ENCODE data around the gene ADCY7. TPM values are rescaled to one million over a fixed set of nuclear protein-coding genes. Genes with fewer than 3 reads are reported as not detected.

ADCY7 gene
- polyA plus RNA-seq, 4 donors, result 5.2 to 10.9 (median 8.1) TPM

DNA sequence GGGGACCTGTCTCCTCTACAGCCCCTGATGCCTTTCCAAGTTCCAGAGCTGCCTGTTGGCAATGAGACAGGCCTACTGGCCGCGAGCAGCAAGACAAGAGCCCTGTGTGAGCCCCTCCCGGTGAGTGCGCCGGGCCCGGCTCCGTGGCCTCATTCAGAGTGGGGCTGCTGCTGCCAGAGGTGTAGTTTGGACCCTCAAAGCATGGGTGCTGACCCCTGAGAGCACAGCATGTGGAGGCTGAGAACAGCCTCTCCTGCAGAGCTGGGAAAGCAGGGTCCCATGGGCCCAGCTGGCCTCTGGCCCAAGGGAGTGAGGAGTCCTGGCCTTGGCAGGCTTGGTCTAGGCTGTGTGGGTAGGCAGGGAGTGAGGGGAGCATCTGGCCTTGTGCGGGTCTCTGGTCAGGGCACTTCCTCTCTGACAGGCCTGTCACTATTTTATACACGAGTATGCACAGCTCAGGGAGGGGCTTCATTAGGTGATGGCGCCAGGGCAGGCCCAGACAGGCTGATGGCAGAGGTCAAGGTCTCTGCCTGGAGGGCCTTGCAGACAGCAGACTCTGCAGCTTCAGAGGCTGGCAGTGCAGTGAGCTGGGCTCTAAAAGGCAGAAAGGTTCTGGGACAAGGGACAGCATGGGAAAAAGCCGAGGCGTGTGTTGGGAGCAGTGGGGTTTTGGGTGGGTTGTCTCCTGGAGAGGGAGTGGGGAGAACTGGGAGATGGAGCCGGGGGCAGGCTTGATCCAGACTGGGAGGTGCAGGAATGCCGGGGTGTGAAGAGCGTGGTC lies 43.4 kb downstream of the ADCY7 start:
- DNase-seq (ENCODE audit: low read depth in 4 of 4, low spot score in 2 of 4), result no peak

GRCh38 chr16:50310308-50311133 lies 44.2 kb downstream of the ADCY7 start:
- no peak for DNase-seq (ENCODE audit: low read depth in 4 of 4, low spot score in 2 of 4)

GRCh38 chr16:50311134-50311528 lies 44.8 kb downstream of the ADCY7 start:
- no peak for DNase-seq (ENCODE audit: low read depth in 4 of 4, low spot score in 2 of 4)

DNA sequence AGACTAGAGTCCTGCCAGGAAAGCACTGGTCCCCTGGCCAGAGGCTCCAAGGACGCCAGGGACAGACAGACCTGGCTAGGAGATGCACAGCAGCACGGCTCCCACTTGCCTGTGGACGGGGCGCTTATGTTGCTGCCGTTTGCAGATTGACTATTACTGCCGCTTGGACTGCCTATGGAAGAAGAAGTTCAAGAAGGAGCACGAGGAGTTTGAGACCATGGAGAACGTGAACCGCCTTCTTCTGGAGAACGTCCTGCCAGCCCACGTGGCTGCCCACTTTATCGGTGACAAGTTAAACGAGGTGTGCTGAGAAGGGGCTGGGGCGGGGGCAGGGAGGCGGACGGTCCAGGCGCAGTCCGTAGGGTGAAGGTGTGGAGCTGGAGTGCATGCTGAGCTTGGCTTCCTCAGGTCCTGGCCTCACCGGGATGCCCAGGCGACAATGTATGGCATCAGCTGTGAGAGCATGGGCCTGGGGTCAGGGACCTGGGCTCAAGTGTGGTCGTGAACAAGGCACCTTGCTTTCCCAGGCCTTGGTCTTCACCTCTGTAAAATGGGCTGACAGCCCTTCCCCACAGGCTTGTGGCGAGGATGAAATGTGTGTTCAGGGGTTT lies 45.6 kb downstream of the ADCY7 start:
- DNase-seq (ENCODE audit: low read depth in 4 of 4, low spot score in 2 of 4), result no peak

DNA sequence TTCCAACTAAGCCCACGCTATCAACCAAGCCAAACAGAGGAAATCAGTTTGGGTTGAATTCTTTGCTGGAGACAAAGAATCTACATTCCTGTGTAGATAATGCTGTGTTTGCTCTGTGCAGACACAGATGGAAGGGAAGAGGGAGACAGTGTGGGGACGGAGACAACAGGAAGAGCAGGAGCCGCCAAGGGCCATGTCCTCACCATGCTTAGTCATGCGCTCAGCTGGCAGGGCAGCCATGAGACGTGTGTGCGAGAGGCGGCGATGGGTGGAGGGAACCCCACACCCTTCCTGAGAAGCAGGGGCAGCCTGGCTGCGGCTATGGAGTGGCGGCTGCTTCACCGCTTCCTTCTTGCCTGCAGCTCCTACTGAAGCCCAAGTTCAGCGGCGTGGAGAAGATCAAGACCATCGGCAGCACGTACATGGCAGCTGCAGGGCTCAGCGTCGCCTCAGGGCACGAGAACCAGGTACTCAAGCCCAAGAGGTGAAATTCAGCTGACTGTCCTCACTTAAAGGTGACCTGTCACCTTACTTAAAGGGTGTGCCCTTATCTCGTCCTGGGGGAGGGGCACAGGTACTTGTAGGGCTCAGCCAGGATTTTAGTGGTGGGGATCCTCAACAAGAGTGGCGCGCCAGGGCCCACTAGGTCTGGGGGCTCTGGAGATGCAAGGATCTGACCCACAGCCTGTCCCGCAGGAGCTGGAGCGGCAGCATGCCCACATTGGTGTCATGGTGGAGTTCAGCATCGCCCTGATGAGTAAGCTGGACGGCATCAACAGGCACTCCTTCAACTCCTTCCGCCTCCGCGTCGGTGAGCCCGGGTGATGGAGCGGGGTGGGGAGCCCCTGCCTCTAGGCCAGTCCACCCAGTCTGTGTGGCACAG lies 47.5 kb downstream of the ADCY7 start:
- DNase-seq (ENCODE audit: low read depth in 4 of 4, low spot score in 2 of 4), result no peak

- no peak for DNase-seq (ENCODE audit: low read depth in 4 of 4, low spot score in 2 of 4)
Measured at GRCh38 chr16:50314665-50315064, 48.3 kb downstream of the ADCY7 start.

- DNase-seq (ENCODE audit: low read depth in 4 of 4, low spot score in 2 of 4), result no peak
Measured at GRCh38 chr16:50315346-50315997, 49.1 kb downstream of the ADCY7 start.

GRCh38 chr16:50316102-50316847 lies 49.9 kb downstream of the ADCY7 start:
- DNase-seq (ENCODE audit: low read depth in 4 of 4, low spot score in 2 of 4), result no peak

DNA sequence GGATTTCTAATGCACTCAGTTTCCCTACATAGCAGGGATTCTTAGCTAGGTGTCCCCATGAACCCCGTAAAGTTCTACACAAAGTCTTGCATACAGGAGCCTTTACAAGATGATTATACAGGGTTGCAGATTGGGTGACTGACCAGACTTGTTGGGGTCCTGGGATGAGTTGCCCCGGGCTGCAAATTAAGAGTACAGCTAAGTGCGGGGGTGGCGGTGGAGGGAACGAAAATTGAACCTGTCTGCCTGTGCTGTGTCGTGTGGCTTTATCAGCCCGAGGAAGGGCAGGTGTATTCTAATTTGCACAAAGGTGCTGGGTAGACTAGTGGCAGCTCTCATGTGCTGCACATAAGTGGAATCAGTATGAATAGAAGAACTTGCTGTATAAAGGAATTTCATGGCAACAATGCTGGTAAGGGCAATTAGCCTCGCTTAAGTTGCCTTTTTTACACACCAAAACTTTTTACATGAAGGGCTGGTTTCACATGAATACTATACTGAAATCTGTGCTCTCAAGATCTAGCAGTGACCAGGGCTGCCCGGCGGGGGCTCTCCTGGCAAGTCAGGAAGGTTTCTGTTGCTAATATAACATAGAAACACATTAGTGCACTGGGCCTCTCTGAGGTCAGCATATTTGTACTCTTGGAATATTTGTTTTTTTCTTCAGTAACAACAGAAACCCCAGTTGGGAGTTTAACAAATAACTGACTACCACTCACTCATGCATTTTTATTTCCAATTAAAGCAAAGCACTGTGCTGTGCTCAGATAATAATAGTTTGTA lies 50.7 kb downstream of the ADCY7 start:
- DNase-seq (ENCODE audit: low read depth in 4 of 4, low spot score in 2 of 4), result no peak

- DNase-seq (ENCODE audit: low read depth in 4 of 4, low spot score in 2 of 4), result no peak
Measured at GRCh38 chr16:50318796-50319578, 52.6 kb downstream of the ADCY7 start.

- no peak for DNase-seq (ENCODE audit: low read depth in 4 of 4, low spot score in 2 of 4)
Measured at GRCh38 chr16:50320310-50320709, 54.0 kb downstream of the ADCY7 start.

GRCh38 chr16:50322333-50322732 lies 56.0 kb downstream of the ADCY7 start:
- no peak for DNase-seq (ENCODE audit: low read depth in 4 of 4, low spot score in 2 of 4)

GRCh38 chr16:50323335-50324011 lies 57.1 kb downstream of the ADCY7 start:
- DNase-seq (ENCODE audit: low read depth in 4 of 4, low spot score in 2 of 4), result no peak

DNA sequence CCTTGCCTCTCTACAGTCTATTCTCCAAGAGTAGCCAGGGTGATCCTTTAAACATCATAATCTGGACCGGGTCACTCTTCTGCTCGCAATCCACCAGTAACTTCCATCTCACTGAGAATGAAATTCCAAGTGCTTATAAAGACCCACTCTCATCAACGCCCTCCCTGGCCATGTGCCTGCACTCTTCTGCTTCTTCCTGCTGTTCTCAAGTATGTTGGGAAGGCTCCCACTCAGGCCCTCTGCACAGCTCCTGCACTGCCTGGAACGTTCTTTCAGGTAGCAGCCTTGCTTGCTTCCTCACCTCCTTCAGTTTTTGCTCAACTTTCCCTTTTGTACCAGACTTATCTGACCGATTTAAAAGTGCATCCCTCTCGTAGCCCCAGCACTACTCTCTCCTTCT lies 58.0 kb downstream of the ADCY7 start:
- DNase-seq (ENCODE audit: low read depth in 4 of 4, low spot score in 2 of 4), result no peak

DNA sequence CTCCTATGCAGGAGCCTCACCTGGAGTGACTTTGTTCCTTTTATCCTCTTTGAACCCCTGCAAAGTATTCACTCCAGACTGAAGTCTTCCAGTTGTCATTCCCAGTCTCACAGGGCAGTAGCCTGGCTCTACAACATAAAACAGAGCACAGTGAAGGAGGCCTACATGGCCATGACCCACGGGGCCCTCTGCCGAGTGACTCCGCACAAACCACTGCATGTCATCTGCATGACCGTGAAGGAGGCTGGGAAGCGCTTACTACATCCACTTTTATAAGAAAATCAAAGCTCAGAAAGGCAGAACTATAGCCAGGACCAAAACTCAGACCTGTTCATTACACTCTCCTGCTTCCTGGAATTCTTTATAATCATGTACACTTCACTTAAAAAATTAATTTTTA lies 59.9 kb downstream of the ADCY7 start:
- DNase-seq (ENCODE audit: low read depth in 4 of 4, low spot score in 2 of 4), result no peak

- DNase-seq (ENCODE audit: low read depth in 4 of 4, low spot score in 2 of 4), result no peak
Measured at GRCh38 chr16:50326835-50327465, 60.6 kb downstream of the ADCY7 start.

Measured in left renal cortex interstitium (tissue), 4 donors.